CD4-positive, alpha-beta T cell treated with Interleukin-21 for 1 hour (primary cell): ENCODE results near the gene MYO5C.
A peak's percentile ranks its signal among the peaks of the same experiment; 100 is the strongest.

Experiments used
- DNase-seq: peaks from one replicate; pipeline ENCODE4 v3.0.0-alpha.2; 2020

MYO5C gene

DNA sequence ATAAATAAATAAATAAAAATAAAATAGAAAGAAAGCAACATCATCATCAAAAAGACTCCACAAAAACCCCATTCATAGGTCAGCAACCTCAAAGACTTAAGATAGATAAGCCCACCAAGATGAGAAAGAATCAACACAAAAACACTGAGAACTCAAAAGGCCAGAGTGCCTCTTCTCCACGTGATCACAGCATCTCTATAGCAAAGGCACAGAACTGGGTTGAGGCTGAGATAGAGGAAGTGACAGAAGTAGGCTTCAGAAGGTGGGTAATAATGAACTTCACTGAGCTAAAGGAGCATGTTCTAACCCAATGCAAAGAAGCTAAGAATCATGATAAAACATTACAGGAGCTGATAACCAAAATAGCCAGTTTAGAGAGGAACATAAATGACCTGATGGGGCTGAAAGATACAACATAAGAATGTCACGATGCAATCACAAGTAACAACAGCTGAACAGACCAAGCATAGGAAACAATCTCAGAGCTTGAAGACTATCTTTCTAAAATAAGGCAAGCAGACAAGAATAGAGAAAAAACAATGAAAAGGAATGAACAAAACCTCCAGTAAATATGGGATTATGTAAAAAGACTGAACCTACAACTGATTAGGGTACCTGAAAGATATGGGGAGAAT lies 130.9 kb downstream of the MYO5C start:
- no peak for DNase-seq

DNA sequence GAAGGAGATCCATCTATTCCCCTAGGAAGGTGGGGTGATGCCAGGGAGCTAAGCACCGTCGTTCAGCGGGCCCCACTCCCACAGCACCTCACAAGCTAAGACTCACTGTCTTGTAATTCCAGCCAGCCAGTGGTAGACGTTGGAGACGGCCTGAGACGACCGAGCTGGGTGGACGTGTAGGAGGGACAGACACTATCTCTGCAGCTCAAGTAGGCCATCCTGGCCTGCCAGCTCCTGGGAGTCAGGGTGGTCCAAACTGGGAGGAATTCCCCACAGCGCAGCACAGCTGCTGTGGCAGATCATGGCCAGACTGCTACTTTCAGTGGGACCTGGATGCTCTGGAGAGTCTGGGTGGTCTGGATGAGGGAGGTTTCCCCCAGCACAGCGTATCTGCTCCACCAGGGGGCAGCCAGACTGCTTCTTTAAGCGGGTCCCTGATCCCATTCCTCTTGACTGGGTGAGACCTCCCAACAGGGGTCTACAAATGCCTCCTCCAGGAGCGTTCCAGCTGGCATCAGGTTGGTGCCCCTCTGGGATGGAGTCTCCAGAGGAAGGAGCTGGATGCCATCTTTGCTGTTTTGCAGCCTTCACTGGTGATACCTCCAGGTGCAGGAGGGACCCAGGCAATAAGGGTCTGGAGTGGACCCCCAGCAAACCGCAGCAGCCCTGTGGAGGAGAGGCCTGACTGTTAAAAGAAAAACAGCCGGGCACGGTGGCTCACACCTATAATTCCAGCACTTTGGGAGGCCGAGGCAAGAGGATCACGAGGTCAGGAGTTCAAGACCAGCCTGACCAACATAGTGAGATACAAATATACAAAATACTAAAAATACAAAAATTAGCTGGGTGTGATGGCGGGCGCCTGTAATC lies 132.0 kb downstream of the MYO5C start:
- peak; percentile 20 for DNase-seq

DNA sequence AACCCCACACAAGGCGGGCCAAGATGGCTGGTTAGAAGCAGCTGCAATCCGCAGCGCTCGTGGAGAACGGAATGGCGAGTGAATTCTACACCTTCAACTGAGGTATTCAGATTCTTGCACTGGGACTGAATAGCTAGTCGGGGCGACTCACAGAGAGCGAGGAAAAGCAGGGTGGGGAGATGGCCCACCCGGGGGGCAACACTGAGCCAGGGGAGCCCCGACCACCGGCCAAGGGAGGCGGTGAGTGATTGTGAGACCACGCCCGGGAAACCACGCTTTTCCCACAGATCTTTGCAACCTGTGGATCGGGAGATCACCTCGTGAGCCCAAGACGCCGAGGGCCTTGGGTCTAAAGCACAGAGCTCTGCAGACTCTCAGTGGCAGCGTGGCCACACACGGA lies 132.7 kb downstream of the MYO5C start:
- no peak for DNase-seq

DNA sequence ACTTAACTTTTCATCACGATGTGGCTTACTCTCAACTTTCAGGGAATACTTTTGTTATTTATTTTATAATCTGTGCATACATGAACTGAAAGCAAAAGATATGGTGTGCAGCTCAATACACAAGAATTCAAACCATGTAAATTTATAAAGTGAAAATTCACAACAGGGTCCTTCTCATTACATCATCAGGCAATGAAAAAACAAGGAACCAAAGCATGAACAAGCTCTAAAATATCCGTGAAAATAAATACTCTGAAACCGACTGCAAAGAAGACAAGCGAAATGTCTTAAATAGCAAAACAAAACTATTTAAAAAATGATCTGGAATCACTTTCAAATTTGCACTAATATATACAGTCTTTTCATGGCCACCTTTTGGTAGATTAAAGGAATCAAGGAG lies 133.3 kb downstream of the MYO5C start:
- no peak for DNase-seq

DNA sequence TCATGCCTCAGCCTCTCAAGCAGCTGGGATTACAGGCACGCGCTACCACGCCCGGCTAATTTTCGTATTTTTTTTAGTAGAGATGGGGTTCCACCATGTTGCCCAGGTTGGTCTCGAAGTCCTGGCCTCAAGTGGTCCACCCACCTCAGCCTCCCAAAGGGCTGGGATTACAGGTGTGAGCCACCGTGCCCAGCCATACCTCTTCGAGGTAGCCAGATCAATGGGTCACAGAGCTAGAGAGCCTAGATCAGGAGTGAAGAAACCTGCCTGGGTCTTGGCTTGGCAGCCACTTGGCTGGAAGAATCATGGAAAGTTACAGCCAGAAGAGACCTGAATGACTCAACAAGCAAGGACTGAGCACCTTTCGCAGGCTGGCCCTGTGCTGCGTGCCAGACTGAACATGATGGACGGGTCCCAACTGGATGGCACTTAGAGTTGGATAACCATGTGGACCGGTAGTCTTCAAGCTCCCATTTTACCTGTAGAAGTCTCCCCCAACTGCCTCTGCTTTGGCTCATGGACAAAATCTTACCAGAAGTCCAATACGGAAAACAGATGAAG lies 134.1 kb downstream of the MYO5C start:
- DNase-seq, result no peak

DNA sequence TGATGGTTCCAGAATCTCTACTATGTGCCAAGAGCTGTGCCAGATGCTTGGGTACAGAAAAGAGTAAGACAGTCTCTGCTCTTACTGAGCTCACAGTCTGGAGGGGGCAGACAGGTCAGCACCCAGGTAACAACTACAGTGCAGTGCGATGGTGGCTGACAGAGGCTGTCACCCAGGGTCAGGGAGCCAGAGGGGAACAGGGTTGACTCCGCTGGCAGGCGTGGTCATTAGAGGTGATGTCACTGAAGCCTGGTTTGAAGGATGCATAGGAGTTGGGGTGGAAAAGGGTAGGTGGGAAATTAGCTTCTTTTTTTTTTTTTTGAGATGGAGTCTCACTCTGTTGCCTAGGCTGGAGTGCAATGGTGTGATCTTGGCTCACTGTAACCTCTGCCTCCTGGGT lies 136.0 kb downstream of the MYO5C start:
- no peak for DNase-seq

DNA sequence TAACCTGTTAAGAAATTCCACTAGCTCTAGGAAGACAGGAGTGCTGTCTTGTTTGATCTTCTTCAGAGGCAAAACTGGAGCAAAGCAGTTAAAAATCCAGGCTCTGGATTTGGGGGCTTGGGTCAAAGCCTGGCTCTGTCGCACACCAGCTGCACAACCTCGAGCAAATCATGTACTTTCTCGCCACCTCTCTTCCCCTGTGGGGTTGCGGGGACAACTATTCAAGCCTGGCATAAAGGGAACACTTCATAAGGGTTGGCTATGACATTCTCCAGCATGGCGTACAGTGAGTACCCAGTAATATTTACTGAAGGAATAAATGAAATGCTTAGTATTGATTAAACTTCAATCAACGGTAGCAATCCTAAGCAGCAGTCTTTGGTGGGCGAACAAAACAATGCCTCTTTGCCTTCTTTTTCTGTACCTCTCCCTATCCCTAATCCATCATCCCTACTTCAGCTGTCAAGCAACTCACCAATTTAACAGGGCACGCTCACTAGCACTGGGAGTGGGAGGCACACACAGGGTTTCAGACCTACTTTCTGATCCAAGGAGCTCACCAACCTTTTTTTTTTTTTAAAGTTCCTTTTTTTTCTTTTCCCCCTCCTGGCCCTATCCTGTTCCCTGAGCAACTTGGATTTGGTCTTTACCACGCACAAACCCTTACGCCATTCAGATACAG lies 137.4 kb downstream of the MYO5C start:
- DNase-seq, result no peak

DNA sequence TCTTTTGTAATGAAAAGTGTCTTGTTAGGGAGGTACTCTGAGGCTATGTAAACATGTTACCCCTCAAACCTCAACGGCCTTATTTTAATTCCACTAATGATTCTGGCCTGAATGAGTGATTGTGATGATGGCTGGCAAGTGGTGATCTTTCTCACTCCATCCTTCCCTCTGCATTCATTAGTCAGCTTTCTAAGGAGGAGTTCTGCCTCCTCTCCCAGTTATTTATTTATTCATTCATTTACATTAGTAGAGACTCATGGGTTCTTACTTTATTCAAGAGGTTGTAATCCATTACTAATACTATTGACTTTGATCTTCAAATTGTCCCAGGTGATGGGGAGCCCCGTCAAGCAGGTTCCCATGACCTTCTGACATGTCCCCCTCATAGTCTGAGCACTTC lies 139.7 kb downstream of the MYO5C start:
- no peak for DNase-seq

DNA sequence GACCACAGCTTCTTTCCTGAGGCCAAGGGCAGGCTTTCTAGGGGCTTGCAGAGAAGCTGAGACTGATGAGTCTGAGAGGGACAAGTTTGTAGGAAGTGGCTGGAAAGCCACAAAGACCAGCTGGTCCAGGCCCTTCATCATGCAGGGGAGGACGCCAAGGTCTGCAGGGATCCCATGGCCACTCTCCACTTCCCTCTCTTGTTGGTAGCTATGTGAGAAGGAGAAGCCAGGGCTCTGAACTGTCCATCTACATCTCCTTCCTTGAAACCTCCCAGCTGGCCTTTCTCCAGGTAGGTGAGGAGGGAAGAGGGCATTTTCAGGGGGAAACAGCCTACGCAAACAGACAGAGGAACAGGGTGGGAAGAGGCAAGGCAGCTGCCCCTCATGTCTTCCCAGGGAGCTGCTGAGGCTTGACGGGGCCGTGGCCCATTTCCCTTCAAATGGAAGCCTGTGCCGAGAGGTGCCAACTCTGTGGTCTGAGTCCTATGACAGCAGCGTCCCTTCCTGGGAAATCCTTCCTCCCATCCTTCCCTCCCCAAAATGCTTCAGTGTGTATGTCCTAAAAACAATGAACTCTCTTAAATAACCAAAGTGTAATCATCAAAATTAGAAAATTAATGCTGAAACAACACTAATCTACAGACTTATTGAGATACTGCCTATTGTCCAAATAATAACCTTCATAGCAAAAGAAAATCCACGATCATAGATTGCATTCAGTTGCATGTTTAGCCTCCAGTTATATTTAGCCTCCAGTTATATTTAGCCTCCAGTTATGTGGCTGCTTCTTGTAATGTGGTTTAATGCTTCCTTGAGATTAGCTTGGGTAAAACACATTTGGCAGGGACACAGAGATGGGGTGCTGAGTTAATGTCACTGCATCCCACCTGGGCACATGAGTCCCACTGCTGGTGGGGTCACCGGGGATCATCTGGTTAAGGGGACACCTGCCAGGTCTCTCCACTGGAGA lies 140.4 kb downstream of the MYO5C start:
- no peak for DNase-seq

DNA sequence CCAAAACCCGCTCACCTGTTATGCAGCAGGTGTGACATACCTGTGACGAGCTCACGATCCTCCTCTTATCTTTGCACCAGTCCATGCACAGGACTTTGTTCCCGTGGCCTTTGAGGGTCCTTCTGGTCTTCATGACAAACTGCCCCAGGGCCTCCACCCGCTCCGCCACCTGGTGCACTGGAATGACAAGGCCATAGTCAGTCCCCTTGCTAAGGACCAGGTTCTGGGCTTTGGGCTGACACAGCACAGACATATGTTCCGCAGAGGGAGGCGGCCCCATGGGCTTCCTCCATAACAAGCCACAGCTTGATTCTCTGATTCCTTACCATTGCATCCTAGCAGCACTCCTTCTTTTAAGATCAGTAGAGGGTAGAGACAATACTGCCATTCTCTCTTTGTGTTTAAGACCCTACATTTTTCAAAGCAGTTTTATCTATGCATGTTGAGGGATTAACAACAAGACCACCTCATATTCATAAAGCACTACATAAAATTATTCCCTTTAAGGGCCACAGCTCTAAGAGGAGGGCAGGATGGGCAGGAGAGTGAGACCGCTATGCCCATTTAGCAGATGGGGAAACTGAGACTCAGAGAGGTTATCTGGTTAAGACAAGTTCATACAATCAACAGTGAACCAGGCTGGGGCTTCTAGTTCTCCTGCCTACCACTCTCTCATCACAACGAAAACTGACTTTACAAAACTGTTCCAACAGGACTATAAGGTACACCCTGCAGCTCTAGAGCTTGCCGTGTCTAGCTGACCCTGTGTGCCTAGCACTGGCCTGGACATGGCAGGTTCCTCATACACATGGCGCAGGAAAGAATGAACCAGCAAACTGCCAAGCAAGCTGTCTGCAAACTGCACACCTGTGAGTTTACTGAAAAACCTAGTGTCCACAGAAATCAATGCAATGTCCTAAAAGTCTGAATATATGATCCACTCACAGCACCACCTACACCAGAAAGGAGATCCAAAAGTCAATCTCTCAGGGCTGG lies 141.4 kb downstream of the MYO5C start:
- no peak for DNase-seq

DNA sequence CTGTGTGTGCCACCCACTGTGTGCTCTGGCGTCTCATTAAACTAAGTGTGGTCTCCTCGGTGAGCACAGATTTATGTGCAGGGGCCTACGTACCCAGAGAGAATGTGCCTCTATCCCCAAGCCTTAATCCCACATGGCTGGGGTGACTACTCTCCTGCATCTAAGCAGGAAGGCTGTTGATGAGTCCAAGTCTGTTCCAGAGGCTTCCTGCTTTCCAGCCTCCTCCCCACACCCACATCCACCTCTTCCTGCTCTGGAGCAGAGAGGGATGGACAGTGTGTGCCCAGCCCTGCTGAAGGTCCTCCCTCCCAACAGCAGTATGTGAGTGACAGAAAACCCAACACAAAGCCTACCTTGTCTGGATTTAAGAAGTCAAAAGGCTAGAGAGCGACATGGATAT lies 144.3 kb downstream of the MYO5C start:
- DNase-seq, result no peak

DNA sequence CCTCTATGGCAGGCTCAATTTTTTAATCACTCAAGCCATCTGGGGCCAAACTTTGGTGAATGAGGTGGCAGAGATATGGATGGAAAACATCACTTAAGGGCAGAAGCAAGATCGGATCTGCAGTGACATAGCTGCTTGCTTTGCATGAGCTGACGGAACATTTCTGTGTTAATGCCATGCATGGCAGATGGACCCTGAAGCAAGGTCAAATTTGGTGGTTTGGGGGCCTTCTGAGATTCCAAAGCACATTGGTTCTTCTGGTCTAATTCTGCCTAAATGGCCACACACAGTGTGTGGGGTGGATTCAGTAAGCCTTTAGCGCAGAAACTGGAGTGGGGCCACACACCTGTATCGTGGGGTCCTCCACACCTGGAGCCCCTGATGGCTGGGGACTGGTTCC lies 144.7 kb downstream of the MYO5C start:
- no peak for DNase-seq

DNA sequence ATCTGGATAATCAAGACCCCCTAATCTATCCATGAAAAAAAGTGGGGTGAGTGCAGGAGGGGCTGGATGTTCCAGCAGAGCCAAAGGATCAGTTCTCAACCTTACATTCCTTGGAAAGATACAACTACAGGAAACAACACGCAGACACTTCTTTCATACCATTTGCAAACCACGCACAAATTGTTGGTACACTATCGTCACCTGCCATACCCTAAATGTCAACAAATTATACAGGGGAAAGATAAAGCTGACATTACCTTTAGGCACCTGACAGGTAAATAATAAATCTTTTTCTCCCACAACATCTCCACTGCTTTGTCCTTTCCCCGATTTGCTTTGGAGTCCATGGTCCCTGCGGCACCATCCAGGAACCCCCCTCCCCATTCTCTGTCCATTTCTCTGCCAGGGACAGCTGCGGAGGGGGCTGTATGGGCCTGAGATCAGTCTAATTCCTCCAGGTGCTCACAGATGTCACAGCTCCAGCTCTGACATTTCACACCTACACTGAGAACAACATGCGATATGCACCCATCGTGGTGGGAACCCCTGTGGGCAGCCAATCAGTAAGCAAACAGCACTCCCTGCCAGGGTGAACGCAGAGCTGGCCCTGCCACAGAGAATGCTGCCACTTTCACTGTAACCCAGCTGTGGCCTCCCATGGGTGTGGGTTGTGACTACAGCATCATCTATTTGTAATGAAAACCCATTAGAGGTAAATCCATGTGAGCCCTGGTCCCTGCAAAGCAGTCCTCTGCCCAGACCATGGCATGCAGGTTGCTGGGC lies 145.4 kb downstream of the MYO5C start:
- DNase-seq, result no peak

DNA sequence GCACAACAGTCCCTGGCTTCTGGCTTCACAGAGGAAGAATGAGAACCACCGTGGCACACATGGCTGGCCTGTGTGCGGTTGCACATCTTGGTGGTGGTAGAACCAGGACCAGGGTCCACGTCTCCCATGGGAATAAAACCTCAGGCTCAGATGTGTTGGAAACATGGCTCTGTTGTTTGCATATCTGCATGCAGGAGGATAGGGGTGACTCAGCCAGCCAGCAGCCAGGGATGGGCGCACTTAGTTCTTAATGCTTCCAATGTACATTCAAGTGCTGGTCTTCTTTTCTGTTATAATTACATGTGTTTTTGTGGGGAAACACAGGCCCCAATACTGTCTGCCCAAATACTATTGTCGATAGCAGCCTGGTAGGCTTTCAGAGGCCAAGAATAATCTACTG lies 147.2 kb downstream of the MYO5C start:
- no peak for DNase-seq

DNA sequence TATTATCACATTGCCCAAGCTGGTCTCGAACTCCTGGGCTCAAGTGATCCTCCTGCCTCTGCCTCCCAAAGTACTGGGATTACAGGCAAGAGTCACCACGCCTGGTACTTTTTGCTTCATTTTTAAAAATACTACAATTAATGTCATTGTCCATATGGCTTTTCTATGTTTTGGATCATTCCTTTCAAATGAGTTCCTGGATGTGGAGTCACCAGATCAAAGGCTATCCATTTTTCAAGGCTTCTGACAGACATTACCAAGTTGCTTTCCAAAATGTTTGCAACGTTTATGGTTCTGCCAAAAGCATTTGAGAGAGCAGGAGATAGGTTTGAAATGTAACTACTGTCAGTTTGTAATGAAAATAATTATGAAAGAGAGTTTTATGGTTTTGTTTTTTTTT lies 148.8 kb downstream of the MYO5C start:
- no peak for DNase-seq

DNA sequence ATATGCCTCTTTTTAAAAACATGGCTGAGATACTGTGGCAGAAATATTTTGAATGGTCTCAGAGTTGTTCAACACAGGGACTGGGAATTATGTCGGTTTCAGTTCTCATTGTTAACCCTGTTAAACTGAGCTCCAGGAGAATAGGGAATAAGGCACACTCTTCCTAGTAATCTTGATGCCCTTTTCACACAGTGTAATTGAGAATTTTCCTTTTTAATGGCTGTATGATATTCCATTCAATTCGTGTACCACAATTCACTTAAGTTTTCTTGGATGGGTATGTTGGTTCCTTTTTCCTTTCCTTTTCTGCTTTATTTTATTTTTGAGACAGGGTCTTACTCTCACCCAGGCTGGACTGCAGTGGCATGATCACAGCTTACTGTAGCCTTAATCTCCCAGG lies 149.3 kb downstream of the MYO5C start:
- DNase-seq, result no peak

DNA sequence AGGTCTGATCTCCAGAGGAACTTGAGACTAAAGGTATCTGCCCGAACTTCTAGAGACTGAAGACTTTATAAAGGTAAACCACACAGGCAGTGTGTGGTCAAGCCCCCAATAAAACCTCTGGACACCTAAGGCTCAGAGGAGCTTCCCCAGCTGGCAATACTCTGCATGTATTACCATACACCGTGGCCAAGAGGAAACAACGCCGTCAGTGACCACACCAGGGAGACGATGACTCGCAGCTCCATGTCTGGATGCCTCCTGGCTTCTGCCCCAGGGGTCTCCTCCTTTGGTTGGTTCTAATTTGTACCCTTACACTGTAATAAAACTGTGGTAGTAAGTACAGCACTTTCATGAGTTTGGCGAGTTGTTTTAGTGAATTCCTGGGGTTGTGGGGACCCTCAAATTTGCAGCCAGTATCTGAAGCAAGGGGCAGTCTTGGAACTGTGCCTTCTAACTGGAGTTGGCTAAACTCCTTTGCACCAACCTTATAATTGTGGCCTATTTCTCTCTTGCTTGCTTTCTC lies 150.9 kb downstream of the MYO5C start:
- DNase-seq, result no peak

DNA sequence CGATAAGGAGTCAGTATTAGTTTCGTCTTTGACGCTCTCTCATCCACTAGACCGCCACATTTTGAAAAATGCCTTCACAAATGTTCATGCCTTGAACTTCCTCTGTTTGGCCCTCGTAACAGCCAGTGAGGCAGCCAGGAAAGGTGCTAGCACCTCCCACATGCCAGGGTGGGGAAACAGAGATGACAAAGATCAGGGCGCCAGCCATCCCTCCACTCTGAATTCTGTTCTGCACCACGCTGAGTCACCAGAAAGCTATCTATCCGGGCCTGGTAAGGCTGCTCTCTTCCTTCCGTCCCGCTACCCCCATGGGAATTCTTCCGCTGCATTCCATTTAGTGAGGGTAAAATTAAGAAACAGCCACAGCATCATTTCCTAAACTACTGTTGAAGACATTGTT lies 151.7 kb downstream of the MYO5C start:
- no peak for DNase-seq
